HG03060 (cell line): ENCODE measurements around the gene CSNK2B.

Experiments used
- ATAC-seq: cut with Tn5 transposase; IDR thresholded peaks from one replicate; pipeline ENCODE4 v1.9.1; 2021; ENCODE audit warnings: low read depth, moderate number of reproducible peaks; ENCODE audit not compliant: unreplicated experiment

Gene CSNK2B

GRCh38 chr6:31636698-31637596 lies 28.9 kb upstream of the CSNK2B start:
- ATAC-seq: no peak

GRCh38 chr6:31639043-31639442 lies 26.8 kb upstream of the CSNK2B start:
- ATAC-seq: no peak

- no peak for ATAC-seq
These were observed 26.4 kb upstream of the CSNK2B start for GRCh38 chr6:31639449-31639861.

GRCh38 chr6:31640612-31641011 lies 25.3 kb upstream of the CSNK2B start:
- no peak for ATAC-seq

GRCh38 chr6:31641370-31641769 lies 24.5 kb upstream of the CSNK2B start:
- no peak for ATAC-seq

- no peak for ATAC-seq
These were observed 22.9 kb upstream of the CSNK2B start for GRCh38 chr6:31642798-31643570.

- no peak for ATAC-seq
These were observed 21.9 kb upstream of the CSNK2B start for GRCh38 chr6:31643818-31644454.

GRCh38 chr6:31645325-31645724 lies 20.6 kb upstream of the CSNK2B start:
- ATAC-seq: no peak

GRCh38 chr6:31651602-31652191 lies 14.2 kb upstream of the CSNK2B start:
- peak; percentile 17 for ATAC-seq

GRCh38 chr6:31652925-31653724 lies 12.8 kb upstream of the CSNK2B start:
- peak; percentile 37 for ATAC-seq

GRCh38 chr6:31654574-31655348 lies 11.1 kb upstream of the CSNK2B start:
- no peak for ATAC-seq

GRCh38 chr6:31655349-31656237 lies 10.3 kb upstream of the CSNK2B start, which contains the start of gene APOM:
TSS of gene APOM (plus strand) at chr6:31655894. CDS start at chr6:31655967, 73 bp downstream.
- no peak for ATAC-seq

GRCh38 chr6:31657406-31658157 lies 8.3 kb upstream of the CSNK2B start:
- ATAC-seq: no peak

- ATAC-seq: no peak
These were observed 7.7 kb upstream of the CSNK2B start for GRCh38 chr6:31658158-31658688.

GRCh38 chr6:31658983-31659648 lies 6.8 kb upstream of the CSNK2B start:
- ATAC-seq: no peak

- ATAC-seq: no peak
These were observed 6.1 kb upstream of the CSNK2B start for GRCh38 chr6:31659649-31660380.
